CD4-positive, alpha-beta T cell treated with Interleukin-1 beta for 1 hour (primary cell): Measurements from ENCODE around the gene MEGF8.

Experiments
- DNase-seq, 2 donors: peaks; one replicate each; pipeline ENCODE4 v3.0.0-alpha.2; 2020 to 2022

MEGF8 gene

GRCh38 chr19:42422092-42422900 lies 96.9 kb downstream of the MEGF8 start:
- DNase-seq = peak in 1 of 2 donors; percentile 7

DNA sequence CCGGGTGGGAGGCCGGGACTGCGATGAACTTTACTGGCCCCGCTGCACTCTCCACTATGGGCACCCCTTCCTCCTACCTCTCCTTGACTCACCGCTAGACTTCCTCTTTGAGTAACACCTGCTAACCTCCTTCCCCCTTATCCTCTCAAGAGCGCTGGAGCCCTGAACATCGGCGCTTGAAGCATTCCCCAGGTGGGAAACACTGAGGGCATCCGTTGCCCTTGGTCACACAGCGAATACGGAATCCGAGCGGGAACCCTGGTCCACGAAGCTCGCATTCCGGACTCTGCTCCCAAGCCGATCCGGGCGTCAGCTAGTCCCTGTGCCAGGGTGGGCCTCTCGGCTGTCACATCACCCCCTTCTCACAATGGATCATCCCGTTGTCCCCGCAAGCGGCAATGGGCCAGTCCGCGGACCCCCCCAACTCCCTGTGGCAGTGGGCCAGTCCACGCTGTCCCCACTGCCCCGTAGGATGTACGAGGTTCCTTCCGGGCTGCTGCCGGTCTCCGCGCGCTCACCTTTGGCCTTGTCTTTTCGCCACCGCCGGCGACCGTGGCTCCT lies 97.5 kb downstream of the MEGF8 start:
- DNase-seq = peak; percentile 61 to 69

DNA sequence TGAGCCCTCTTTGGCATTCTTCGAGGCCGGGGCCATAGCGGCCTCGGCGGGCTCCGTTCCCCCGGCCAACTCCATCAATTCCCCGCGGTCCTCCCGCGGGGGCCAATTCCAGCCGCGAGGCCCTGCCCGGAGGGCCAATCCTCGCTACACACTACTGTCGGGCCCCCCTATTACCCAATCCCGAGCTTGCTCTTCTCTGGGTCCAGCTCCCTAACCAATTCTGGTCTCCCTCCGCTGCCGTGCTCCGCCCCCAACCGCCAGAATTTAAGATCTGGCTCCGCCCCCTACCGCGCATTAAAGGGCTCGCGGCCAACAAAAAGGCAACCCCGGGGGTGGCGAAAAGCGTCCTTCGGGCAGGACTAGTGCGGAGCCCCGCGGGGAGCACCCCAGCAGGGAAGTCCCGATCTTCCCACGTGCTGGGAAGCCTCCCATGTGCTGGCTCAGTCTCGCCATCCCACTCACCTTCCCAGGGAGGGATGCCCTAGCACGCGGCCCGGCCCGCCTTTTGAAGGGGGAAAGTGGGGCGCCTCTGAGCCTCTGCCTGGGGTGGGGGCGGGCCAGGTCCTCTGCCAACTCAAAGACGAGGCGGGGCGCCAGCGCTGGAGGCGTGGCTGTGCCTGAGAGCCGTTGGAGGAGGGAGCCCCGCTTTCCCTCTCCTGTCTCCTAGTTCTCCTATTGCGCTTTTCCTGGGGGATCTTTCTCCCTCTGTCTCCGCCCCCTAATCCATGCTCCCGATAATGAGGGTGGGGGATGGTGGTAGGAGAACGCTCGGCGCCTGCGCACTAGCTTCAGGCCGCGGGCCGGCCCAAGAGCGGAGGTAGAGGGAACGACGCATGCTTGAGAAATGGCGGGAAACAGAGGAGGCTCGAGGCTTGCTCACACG lies 98.3 kb downstream of the MEGF8 start:
- peak; percentile 92 to 95 for DNase-seq

DNA sequence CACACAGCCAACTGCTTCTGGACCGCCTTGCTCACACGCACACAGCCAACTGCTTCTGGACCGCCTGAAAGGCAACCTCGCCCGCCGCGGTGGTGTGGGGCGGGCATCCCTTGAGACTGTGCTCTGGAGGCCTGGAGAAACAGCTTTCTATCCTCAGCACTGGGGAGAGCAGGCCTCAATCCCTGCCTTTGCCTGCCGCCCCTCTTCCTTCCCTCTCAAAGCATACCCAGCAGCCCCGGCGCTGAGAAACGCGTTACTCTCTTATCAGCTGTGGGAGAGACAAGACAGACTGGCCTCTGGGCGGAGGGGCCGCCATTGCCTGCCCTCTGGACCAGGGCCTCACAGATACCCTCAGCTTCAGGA lies 98.9 kb downstream of the MEGF8 start:
- DNase-seq = no peak

GRCh38 chr19:42424712-42425131 lies 99.3 kb downstream of the MEGF8 start:
- no peak for DNase-seq

- DNase-seq = no peak
Measured at GRCh38 chr19:42426643-42427042, 101.2 kb downstream of the MEGF8 start.

DNA sequence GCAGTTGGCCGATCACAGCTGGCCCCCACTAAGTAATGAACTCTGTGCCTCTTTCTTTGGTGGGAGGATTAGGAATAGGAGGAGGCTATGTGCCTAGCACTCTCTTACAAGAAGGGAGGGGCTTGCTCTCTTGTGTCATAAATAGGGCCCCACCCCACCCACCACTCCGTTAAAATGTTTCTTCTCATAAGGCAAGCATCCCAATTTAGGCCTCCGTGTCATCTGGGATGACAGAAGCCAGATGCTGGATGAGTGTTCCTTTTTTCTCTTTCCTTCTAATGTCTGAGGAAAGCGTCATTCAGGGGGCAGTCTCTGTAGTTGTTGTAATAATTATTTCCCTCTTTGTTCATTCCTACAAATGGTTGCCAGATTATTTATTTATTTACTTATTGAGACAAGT lies 101.9 kb downstream of the MEGF8 start, which contains the start of gene LIPE:
Gene LIPE (minus strand): TSS at position 76 of the 400 bp plus-strand sequence. CDS start 239 bp downstream, outside the sequence.
- DNase-seq = no peak
